HG03025 (cell line): ENCODE data around the gene PBX2.
"Not testable (repeated sequence)": the region's sequence is repeated elsewhere in the genome, so short reads cannot be mapped to it uniquely, and the experiment has no call there.

Experiments used
- ATAC-seq: cut with Tn5 transposase; IDR thresholded peaks from one replicate; pipeline ENCODE4 v1.9.1; 2021; ENCODE audit warnings: mild to moderate bottlenecking, moderate library complexity; ENCODE audit not compliant: unreplicated experiment, low FRiP score

Gene PBX2

GRCh38 chr6:32203426-32204267, 13.6 kb upstream of the PBX2 start:
- ATAC-seq: no peak

- no peak for ATAC-seq
Measured at GRCh38 chr6:32202186-32202585, 12.2 kb upstream of the PBX2 start.

- ATAC-seq: no peak
Measured at GRCh38 chr6:32200711-32201475, 10.9 kb upstream of the PBX2 start.

GRCh38 chr6:32198866-32199265, 8.9 kb upstream of the PBX2 start:
- no peak for ATAC-seq

- no peak for ATAC-seq
Measured at GRCh38 chr6:32198345-32198696, 8.3 kb upstream of the PBX2 start.

GRCh38 chr6:32196682-32197616, 6.9 kb upstream of the PBX2 start:
- ATAC-seq: no peak

- peak; percentile 75 for ATAC-seq
Measured at GRCh38 chr6:32195902-32196681, 6.1 kb upstream of the PBX2 start.

GRCh38 chr6:32195652-32195901, 5.6 kb upstream of the PBX2 start:
- ATAC-seq: no peak

- ATAC-seq: no peak
Measured at GRCh38 chr6:32194825-32195651, 5.0 kb upstream of the PBX2 start.

- ATAC-seq: no peak
Measured at GRCh38 chr6:32194388-32194787, 4.4 kb upstream of the PBX2 start.

GRCh38 chr6:32193096-32193495, 3.1 kb upstream of the PBX2 start:
- ATAC-seq: not testable (repeated sequence)

GRCh38 chr6:32192608-32193039, 2.6 kb upstream of the PBX2 start, which contains the start of gene GPSM3:
TSS of gene GPSM3 (minus strand) at chr6:32192643. CDS start at chr6:32192513, 130 bp downstream.
- no peak for ATAC-seq

- no peak for ATAC-seq
Measured at GRCh38 chr6:32191696-32192607, 1.9 kb upstream of the PBX2 start.

GRCh38 chr6:32190911-32191677, 1.1 kb upstream of the PBX2 start:
- no peak for ATAC-seq

GRCh38 chr6:32189742-32190053, 304 bp downstream of the PBX2 start:
- ATAC-seq: no peak

- ATAC-seq: no peak
Measured at GRCh38 chr6:32189069-32189741, 797 bp downstream of the PBX2 start.

- no peak for ATAC-seq
Measured at GRCh38 chr6:32188381-32189068, 1.5 kb downstream of the PBX2 start.
